ENCODE data around the gene ST3GAL3.

The ST3GAL3 gene

GRCh38 chr1:43789604-43790550 lies 82.5 kb downstream of the ST3GAL3 start:
- DNase-seq: no peak

- no peak for DNase-seq
Observed at GRCh38 chr1:43791243-43791642, 83.9 kb downstream of the ST3GAL3 start.

GRCh38 chr1:43796111-43796581 lies 88.8 kb downstream of the ST3GAL3 start:
- DNase-seq: peak; percentile 4

GRCh38 chr1:43797891-43798290 lies 90.6 kb downstream of the ST3GAL3 start:
- no peak for DNase-seq

GRCh38 chr1:43799656-43800635 lies 92.6 kb downstream of the ST3GAL3 start:
- no peak for DNase-seq

- no peak for DNase-seq
Observed at GRCh38 chr1:43800771-43801170, 93.4 kb downstream of the ST3GAL3 start.

- no peak for DNase-seq
Observed at GRCh38 chr1:43801203-43801602, 93.9 kb downstream of the ST3GAL3 start.

GRCh38 chr1:43802356-43802980 lies 95.1 kb downstream of the ST3GAL3 start:
- DNase-seq: no peak

GRCh38 chr1:43803105-43803504 lies 95.8 kb downstream of the ST3GAL3 start:
- DNase-seq: no peak

- no peak for DNase-seq
Observed at GRCh38 chr1:43803646-43804045, 96.3 kb downstream of the ST3GAL3 start.

GRCh38 chr1:43804569-43804968 lies 97.2 kb downstream of the ST3GAL3 start:
- DNase-seq: no peak

- no peak for DNase-seq
Observed at GRCh38 chr1:43805340-43805739, 98.0 kb downstream of the ST3GAL3 start.

GRCh38 chr1:43806183-43806582 lies 98.8 kb downstream of the ST3GAL3 start:
- no peak for DNase-seq

GRCh38 chr1:43809097-43809673 lies 101.8 kb downstream of the ST3GAL3 start:
- no peak for DNase-seq

GRCh38 chr1:43812579-43812978 lies 105.2 kb downstream of the ST3GAL3 start:
- no peak for DNase-seq

GRCh38 chr1:43814401-43814800 lies 107.1 kb downstream of the ST3GAL3 start:
- no peak for DNase-seq

GRCh38 chr1:43817304-43817939 lies 110.1 kb downstream of the ST3GAL3 start:
- no peak for DNase-seq

- DNase-seq: no peak
Observed at GRCh38 chr1:43818691-43819090, 111.4 kb downstream of the ST3GAL3 start.

GRCh38 chr1:43819357-43819756 lies 112.0 kb downstream of the ST3GAL3 start:
- DNase-seq: no peak

- DNase-seq: no peak
Observed at GRCh38 chr1:43821471-43821870, 114.1 kb downstream of the ST3GAL3 start.

GRCh38 chr1:43822040-43822690 lies 114.8 kb downstream of the ST3GAL3 start:
- no peak for DNase-seq

Data from NCI-H2171 (cell line).